Retinal pigment epithelial cell (primary cell): ENCODE data around the gene P3H4.

Experiments
- DNase-seq: peaks from one replicate; pipeline ENCODE4 v3.0.0-alpha.2; 2010; ENCODE audit warnings: low read depth
- H3K4me3 ChIP-seq: 2 replicates; pipeline ENCODE4 v1.5.1; 2011; ENCODE audit warnings: mild to moderate bottlenecking, low read length, control low read depth, moderate library complexity
- TF ChIP-seq, protein P1 (sequence below): conservative IDR thresholded peaks from 2 replicates; pipeline ENCODE4 v1.5.1; 2011; ENCODE audit warnings: low read depth, low read length, control low read depth, inconsistent platforms

P3H4 gene

GRCh38 chr17:41766135-41766534 is 45.6 kb downstream of the P3H4 start:
- no peak overlapping the region for H3K4me3 ChIP-seq
- TF ChIP-seq, protein P1, sequence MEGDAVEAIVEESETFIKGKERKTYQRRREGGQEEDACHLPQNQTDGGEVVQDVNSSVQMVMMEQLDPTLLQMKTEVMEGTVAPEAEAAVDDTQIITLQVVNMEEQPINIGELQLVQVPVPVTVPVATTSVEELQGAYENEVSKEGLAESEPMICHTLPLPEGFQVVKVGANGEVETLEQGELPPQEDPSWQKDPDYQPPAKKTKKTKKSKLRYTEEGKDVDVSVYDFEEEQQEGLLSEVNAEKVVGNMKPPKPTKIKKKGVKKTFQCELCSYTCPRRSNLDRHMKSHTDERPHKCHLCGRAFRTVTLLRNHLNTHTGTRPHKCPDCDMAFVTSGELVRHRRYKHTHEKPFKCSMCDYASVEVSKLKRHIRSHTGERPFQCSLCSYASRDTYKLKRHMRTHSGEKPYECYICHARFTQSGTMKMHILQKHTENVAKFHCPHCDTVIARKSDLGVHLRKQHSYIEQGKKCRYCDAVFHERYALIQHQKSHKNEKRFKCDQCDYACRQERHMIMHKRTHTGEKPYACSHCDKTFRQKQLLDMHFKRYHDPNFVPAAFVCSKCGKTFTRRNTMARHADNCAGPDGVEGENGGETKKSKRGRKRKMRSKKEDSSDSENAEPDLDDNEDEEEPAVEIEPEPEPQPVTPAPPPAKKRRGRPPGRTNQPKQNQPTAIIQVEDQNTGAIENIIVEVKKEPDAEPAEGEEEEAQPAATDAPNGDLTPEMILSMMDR: no peak
- DNase-seq: no peak

DNA sequence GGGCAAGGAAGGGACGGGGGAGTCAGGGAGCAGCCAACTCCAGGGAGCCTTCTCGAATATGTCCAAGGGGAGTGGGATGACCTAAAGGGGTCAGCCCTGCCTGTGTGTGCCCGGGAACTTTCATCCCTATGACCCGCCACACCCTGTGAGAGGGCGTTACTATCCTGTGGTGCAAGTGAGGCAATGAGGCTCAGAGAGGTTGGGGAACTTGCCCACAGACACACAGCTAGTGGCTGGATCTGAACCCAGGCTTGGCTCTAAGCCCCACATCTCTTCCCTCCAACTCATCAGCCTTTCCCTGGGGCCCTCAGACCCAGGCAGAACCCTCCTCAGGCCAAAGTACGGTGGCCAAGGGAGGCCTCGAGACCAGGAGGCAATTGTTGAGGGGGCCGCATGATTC is 48.4 kb downstream of the P3H4 start:
- TF ChIP-seq, protein P1: no peak
- no peak overlapping the region for H3K4me3 ChIP-seq
- no peak for DNase-seq

DNA sequence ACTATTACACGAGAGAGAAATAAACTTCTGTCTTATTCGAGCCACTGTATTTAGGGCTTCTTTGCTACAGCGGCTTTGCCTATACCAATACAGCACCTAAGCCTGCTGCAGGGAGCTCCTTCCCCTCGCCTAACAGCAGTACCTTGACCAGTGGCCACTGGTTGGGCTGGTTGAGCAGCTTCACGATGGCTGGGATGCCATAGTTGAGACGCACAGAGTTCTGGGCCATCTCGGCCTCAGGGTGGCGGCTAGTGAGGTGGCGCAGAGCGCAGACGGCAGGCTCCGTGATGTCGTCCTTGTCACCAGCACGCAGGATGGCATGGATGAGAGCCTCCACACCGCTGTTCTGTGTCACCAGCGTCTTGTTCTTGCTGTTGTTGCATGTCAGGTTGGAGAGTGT is 48.9 kb downstream of the P3H4 start:
- no peak overlapping the region for H3K4me3 ChIP-seq
- DNase-seq: no peak
- TF ChIP-seq, protein P1: no peak

DNA sequence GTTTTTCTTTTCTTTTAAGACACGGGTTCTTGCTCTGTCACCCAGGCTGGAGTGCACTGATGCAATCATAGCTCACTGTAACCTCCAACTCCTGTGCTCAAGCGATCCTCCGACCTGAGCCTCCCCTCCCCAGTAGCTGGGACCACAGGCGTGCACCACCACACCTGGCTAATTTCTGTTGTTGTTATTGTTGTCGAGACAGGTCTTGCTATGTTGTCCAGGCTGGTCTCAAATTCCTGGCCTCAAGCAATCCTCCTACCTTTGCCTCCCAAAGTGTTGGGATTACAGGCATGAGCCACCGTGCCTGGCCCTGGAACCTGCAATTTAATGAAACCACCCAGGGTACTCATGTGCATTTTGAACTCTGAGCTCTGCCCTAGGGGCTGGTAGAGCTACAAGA is 49.4 kb downstream of the P3H4 start:
- TF ChIP-seq, protein P1: no peak
- no peak for DNase-seq
- H3K4me3 ChIP-seq: no peak overlapping the region

DNA sequence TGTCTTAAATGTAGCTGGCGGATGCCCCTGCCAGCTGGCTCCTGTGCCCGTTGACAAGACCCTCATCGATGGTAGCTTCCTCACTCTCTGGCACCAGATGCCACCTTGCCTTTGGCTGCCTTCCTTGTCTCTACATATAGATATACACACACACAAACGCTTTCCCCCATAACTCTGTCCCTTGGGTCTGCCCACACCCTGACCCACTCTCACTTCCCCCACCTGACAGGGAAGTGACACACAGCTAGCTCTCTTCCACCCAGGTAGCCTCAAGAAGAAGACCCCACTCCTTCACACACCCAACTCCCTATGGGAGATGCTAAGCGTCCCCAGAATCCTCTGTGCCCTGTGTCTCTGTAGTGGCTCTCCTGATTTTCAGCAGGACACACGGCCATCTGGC is 50.9 kb downstream of the P3H4 start:
- H3K4me3 ChIP-seq: no peak overlapping the region
- TF ChIP-seq, protein P1: no peak
- no peak for DNase-seq

DNA sequence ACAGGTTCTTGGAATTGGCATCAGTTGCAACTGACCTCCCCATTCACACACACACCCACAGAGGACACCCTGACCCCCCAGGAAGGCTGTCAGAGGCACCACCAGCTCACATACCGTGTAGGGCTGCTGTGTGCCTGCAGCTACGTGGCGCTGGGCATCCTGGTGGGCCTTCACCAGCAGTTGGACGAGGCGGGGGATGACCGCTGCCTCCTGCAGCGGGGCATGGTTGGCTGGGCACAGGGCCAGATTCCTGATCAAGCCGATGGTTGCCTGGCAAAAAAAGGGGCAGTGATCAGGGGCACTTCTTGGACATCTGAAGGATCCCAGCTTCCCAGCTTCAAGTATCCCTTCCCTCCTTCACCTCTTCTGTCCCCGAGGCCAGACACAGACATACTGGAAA is 53.1 kb downstream of the P3H4 start:
- no peak for DNase-seq
- TF ChIP-seq, protein P1: no peak
- no peak overlapping the region for H3K4me3 ChIP-seq

GRCh38 chr17:41754066-41754465 is 57.7 kb downstream of the P3H4 start:
- DNase-seq: no peak
- TF ChIP-seq, protein P1: no peak
- no peak overlapping the region for H3K4me3 ChIP-seq
